PC-9 (cell line): Measurements from ENCODE around the gene SLC30A7.

Source experiments
- CTCF ChIP-seq: fragments of 200-600 bp; sonication (generic); conservative IDR thresholded peaks from 2 replicates; pipeline ENCODE4 v1.6.1; 2017; ENCODE audit warnings: mixed run types, antibody characterized with exemption, mild to moderate bottlenecking, moderate library complexity
- EZH2 ChIP-seq: fragments of 200-600 bp; sonication (generic); IDR thresholded peaks from 2 replicates; pipeline ENCODE4 v1.8.0; 2017; ENCODE audit warnings: antibody characterized with exemption, low read depth

- no peak for TF ChIP-seq CTCF
- TF ChIP-seq EZH2 = no peak
These were observed 45.2 kb downstream of the SLC30A7 start for GRCh38 chr1:100941098-100941527.
